H4 (cell line): Measurements from ENCODE around the gene PDE7B. TPM values are rescaled to one million over a fixed set of nuclear protein-coding genes. Genes with fewer than 3 reads are reported as not detected.

Experiments used
- DNase-seq: peaks from one replicate; pipeline ENCODE4 v3.0.0-alpha.2; 2015; ENCODE audit warnings: low spot score
- total RNA-seq: library from RNA; depleted of rRNA; stranded (reverse); fragments of >200 nt; shearing (Covaris generic); gene quantifications from 2 replicates; pipeline ENCODE4 v1.2.3, GENCODE V29; 2014

The PDE7B gene
- total RNA-seq, 1 experiment from 2014 or later = 1.7 TPM

DNA sequence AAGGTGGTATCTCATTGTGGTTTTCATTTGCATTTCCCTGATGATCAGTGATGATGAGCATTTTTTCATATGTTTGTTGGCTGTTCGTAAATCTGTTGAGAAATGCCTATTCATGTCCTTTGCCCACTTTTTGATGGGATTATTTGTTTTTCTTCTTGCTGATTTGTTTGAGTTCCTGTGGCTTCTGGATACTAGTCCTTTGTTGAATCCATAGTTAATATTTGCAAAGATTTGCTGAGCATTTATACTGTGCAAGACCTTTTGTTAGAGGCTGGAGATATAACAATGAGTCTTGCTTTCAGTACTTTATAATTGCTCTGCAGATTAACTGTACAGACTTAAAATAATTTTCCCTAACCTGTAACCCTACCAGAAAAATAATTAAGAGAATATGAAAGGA is 35.6 kb downstream of the PDE7B start:
- DNase-seq = no peak

DNA sequence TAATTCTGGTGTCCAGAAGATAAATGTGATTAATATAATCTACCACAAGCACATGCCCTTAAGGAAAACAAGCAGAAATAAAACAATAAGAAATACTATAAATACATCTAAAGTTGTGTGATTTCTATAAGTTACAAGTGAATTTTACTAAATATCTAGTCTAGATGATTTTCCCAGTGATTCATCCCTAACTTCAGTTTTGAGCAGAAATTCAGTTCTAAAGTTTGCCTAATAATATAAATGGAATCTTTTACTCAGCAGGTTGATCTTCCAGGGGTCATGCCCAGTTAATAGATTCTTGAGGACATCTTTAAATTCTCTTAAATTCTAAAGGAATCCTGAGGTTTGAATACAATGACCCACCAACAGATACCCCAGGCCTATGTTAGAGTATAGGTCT is 37.3 kb downstream of the PDE7B start:
- DNase-seq = no peak

DNA sequence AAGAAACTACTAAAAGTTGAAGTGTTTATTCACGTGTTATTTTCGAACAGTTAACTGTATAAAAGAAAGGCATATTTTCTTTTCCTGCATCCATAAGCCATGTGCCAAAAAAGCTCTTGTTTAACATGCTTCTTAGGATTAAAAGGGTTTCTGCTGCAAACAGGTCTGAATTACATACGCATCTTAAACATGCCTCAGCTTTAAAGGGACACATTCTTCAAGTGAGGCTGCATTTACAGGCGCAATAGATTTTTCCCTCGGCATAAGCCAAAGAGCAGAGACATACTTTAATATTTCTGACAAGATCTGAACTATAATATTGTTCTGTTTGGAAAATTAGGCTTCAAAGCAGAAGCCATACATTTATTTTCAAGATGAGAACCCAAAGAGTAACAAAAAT is 39.4 kb downstream of the PDE7B start:
- no peak for DNase-seq

DNA sequence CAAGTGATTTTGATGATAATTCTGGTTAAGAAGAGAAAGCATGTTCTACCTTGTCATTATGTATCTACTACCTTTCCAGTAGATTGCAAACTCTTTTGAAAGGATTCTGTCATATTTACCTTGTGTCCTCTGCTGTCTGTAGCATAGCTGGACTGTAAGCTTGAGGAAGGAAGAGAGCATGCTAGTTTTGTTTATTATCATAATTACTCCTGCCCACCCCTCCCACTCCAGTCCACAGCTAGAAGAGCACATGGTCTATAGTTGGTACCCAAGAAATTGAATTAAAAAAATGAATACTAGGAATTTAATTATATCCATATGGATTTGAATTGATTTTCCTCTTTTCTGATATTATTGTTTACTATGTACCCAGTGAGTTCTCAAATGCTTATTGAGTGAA is 40.2 kb downstream of the PDE7B start:
- no peak for DNase-seq

DNA sequence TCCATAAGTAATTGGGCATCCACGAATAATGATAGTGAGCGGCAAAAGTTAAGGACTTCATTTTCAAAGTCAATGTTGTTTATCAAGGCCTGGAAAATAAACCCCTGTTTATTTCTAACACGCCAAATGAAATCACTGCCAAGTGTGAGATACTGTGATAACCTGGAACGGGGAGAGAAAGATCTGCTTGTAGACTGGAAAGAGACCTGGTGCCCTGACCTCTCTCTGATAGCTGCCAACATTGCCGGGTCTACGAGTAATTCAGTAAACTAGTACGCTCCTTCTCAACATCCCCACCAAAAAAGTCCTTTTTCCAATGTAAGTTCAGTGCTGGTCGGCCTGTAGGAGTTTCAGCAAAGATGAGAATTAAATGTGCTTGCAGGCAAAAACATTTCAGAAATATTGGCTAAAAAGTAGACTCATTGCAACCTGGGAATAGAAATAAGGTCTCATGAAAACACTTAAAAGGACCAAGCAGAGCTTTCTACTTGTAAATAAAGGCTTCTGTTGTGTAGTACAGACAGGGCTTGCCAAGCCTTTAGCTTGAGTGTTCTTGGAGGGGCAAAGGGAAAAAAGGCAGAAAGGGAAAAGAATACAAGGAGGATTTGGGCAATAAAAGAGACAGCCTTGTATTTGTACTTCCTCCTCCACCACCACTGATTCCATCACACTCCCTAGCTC is 43.9 kb downstream of the PDE7B start:
- DNase-seq = no peak

DNA sequence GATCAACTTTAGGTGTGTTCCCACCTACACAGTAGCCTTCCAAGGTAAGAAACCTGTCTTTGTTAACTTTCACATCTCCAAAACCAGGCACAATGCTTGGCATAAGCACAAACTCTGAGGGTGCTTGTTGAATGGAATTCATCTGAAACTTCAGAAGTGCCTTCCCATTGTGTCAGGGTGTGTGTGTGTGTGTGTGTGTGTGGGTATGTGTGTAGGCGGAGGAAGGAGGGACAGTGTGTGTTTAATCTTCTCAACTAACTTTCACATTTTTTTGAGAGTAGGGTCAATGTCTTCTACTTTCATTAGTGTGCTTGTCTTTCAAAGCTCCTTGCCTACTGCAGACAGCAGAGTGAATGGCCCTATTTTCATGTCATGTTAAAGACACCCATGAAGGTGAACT is 45.6 kb downstream of the PDE7B start:
- no peak for DNase-seq

DNA sequence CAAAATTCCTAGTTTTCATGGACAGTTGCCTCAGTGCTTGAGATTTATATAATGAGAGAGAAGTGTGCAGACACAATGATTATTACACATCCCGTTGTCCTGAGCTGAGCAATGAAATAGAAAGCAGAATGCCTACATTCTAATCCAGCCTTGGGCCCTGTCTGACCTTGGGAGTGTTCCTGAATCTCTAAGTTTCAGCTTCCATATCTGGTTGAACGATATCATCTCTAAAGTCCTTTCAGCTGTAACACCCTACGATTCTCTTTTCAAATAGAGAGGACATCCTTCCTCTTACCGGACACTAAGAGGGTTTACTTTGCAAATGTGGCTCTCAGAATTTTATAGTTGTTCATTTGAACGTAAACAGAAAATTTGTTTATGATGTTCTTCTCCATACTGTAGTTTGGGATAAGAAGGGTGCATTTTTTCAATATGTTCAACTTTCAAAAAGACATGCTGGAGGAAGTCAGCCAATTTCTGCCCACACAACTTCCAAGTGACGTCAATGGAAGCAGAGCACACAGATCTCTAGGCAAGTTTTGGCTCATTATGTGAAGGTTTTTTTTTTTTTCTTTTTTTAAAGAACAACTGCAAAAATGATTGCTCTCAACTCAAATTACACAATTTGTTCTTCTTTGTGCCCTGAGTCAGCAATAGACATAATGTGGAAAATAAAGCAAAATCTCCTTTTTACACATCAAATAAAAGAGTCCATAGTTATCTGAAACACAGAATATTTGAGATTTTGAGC is 50.4 kb downstream of the PDE7B start:
- DNase-seq = no peak

DNA sequence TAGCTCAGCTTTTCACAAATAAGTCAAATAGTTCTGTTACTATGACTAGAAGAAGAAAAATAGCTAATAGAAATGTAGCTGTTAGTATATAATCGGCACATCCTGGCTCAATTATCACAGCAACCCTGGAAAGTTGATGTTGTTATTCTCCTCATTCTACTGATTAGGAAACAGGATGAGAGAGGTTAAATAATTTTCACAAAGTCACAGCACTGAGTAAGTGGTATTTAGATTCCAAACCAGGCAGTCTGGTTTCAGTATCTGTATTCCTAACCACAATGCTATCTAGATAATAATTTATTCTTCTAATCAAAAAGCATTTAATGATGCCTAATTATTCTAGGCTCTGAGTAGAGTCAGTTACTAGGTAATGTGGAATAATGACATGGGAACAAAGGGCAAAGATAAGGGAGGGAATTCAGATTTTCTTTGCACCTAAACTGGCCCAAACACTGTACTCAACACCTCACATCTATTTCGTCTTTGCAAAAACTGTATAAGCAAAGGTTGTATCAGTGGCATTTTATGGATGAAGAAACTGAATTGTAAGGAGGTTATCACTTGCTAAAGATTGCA is 51.3 kb downstream of the PDE7B start:
- DNase-seq = no peak

DNA sequence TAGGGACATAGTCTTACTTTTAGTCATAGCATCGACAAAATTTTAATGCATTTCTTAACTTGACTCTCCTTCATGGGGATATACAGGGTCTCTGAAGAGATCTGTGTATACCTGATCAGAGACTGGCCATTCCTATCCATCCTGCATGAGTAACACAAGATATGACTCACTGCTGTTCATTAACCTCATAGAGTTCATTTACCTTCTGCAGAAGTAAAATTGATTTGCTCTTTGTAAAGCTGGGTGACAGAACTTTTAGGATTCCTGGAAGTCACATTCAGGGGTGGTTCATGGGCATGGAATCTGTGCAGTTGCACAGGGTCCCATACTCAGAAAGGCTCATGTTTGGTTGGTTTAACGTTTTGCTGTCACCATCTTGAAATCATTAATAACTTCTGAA is 53.2 kb downstream of the PDE7B start:
- no peak for DNase-seq

- no peak for DNase-seq
These were observed 54.3 kb downstream of the PDE7B start for GRCh38 chr6:135905604-135906300.

DNA sequence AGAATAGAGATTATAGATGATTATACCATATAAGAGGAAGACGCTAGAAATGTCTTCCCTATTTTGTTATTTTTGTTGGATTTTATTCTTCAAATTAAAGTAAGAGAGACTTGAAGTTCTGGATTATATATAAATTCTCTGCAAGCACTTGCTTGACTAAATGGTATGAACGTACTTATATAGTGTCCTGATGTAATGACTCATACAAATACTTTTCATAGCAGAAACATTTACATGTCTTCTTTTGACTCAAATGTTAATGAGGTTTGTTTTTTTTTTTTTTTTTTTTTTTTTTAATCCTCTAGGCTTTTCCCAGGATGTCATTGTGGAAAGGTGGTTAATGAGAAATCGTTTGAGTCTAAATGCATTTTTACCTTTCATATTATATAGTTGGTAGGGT is 55.0 kb downstream of the PDE7B start:
- DNase-seq = no peak

DNA sequence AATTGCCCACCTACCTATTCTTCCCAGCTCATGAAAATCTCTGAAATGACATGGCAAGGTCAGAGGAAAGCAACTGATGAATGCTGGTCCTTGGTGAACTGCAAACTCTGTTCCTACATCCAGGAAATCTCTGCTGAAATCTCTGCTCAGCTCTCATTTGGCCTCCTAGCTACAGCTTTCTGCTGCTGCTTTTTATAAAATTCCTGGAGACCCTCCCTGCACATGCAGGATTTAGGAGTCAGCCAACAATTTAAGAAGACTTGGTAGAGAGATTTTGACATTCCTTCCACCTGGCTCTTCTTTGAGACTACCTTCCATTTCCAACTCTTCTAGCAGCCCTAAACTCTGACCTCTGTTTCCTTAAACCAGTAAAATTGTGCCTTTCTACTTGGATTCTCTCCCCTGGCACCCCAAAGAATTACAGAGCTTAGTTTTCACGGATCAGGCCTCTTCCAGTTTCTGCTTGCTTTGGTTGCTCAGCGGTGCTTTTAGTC is 55.5 kb downstream of the PDE7B start:
- no peak for DNase-seq

- DNase-seq = peak; percentile 21
These were observed 58.4 kb downstream of the PDE7B start for GRCh38 chr6:135909737-135910387.

DNA sequence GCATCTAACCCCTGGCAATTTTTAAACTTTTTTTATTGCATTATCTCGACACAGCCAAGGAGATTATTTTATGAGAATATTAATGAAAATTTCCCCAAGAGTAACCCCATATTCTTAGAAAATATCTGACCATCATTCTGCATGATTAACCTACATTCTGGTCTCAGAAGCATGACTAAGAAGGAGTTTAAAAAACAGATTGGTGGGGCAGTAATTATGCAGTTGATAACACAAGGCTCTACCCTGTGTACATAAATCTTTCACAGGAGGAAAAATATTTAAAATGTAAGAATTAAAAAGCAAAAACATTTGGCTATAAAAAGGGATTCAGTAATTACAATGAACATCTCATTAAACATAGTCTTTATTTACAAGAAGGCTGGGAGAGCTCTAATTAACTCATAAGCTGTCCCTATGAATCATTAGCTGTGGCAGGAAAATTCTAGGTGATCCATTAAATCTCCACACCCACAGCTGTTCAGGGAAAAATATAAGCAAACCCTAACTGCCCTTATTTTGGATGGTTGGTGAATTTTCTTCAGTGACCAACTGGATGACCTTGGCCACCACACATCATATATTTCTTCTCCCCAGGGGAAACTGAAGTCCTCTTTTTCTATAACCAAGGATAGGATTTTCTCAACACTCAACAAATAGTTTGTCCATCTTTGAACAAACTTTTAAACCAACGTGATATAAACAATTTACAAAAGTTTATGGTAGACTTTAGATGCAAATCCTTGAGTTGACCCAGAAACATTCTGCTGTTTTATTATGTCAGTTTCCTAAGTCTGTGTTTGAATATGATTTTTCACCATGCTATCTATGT is 59.5 kb downstream of the PDE7B start:
- no peak for DNase-seq

DNA sequence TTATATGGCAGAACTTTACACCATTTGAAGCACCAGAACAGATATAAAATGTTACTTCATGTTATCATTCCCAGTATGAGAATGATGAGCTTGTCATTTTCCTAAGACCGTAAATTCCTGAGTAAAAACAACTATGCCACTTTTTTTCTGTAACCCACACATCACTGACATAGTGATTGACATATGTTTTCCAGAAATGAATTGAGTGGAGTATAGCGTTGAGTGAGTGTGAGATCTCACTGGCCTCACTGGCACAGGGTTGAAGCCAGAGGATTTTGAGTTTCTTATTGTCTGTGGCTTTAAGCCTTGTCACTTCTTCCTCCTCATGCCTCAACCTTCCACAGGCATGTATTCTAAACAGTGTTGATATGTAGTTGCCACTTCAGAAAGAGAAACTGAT is 62.3 kb downstream of the PDE7B start:
- DNase-seq = no peak

GRCh38 chr6:135919026-135919425 is 67.5 kb downstream of the PDE7B start:
- DNase-seq = no peak

- peak; percentile 47 for DNase-seq
These were observed 69.2 kb downstream of the PDE7B start for GRCh38 chr6:135920689-135921088.

- DNase-seq = no peak
These were observed 69.7 kb downstream of the PDE7B start for GRCh38 chr6:135921188-135921587.

- DNase-seq = peak; percentile 90
These were observed 70.7 kb downstream of the PDE7B start for GRCh38 chr6:135922174-135922573.

DNA sequence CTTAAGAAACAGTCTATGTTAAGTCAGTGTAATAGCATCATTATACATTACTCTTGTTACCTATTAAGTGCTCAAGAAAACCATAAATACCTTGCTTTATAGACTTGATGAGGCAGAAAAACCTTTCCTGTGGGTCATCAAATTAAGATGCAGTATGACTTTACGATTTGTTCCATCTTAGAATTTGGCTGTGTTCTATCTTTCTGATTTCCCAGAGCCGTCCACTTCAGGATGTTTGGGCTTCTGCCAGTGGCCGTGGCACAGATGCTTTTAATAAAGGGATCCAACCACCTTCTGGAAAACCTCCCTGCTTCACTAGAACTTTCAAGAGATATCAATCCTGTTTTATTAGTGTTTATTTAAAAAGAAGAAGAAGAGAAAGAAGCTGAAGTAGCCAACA is 71.2 kb downstream of the PDE7B start:
- DNase-seq = no peak

- no peak for DNase-seq
These were observed 81.2 kb downstream of the PDE7B start for GRCh38 chr6:135932651-135933050.
